ENCODE measurements around the gene OBSCN.
A peak's percentile ranks its signal among the peaks of the same experiment; 100 is the strongest.

OBSCN gene, protein sequence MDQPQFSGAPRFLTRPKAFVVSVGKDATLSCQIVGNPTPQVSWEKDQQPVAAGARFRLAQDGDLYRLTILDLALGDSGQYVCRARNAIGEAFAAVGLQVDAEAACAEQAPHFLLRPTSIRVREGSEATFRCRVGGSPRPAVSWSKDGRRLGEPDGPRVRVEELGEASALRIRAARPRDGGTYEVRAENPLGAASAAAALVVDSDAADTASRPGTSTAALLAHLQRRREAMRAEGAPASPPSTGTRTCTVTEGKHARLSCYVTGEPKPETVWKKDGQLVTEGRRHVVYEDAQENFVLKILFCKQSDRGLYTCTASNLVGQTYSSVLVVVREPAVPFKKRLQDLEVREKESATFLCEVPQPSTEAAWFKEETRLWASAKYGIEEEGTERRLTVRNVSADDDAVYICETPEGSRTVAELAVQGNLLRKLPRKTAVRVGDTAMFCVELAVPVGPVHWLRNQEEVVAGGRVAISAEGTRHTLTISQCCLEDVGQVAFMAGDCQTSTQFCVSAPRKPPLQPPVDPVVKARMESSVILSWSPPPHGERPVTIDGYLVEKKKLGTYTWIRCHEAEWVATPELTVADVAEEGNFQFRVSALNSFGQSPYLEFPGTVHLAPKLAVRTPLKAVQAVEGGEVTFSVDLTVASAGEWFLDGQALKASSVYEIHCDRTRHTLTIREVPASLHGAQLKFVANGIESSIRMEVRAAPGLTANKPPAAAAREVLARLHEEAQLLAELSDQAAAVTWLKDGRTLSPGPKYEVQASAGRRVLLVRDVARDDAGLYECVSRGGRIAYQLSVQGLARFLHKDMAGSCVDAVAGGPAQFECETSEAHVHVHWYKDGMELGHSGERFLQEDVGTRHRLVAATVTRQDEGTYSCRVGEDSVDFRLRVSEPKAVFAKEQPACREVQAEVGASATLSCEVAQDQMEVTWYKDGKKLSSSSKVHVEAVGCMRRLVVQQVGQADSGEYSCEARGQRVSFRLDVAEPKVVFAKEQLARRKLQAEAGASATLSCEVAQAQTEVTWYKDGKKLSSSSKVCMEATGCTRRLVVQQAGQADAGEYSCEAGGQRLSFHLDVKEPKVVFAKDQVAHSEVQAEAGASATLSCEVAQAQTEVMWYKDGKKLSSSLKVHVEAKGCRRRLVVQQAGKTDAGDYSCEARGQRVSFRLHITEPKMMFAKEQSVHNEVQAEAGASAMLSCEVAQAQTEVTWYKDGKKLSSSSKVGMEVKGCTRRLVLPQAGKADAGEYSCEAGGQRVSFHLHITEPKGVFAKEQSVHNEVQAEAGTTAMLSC (N-terminal part only)

DNA sequence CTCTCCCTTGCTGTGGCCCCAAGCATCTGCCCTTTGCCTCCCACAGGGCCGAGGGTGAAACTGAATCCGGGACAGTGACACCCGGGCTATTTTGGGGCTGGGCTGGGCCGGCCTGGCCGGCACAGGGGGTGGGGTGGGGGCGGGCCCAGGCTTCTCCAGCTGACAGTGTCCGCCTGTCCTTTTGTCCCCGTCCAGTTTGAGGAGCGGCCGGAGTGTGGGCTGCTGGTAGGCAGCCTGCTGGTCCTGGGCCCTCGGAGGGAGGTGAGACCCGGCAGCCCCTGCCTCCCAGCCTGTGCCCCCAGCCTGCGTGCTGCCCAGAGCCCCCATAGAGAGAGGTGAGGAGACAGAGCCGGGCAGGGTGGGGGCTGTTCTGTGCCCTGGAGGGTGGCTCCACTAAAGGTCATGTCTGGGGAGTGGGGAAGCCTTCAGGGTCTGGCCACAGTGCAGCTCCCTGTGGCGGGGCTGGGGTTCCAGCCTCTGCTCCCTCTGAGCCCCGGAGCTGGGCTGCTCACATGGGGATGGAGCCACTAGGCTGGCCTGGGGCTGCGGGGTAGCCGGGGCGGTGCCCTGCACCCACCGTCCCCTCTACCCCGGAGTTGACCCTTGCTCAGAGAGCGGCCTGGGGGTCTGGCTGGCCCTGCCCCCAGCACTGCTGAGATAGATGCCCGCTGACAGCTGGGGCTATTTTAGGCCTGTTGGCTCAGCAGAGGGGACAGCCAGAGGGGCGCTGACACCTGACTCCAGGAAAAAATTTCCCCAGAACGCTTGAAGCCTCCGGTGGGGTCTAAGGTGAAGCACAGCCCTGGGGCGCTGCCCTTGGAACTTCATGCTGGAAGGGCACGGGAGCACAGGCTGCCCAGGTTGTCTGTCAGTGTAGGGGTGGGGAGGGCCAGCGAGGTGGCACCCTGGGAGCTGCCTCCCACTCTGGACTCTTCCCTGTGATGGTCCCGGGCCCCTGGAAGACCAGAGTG, at the start of gene OBSCN:
TSS of gene OBSCN (plus strand) at position 194 of the 971 bp plus-strand sequence. CDS start 3,740 bp downstream, outside the sequence.
- no peak for DNase-seq (ENCODE audit: low read depth)

DNA sequence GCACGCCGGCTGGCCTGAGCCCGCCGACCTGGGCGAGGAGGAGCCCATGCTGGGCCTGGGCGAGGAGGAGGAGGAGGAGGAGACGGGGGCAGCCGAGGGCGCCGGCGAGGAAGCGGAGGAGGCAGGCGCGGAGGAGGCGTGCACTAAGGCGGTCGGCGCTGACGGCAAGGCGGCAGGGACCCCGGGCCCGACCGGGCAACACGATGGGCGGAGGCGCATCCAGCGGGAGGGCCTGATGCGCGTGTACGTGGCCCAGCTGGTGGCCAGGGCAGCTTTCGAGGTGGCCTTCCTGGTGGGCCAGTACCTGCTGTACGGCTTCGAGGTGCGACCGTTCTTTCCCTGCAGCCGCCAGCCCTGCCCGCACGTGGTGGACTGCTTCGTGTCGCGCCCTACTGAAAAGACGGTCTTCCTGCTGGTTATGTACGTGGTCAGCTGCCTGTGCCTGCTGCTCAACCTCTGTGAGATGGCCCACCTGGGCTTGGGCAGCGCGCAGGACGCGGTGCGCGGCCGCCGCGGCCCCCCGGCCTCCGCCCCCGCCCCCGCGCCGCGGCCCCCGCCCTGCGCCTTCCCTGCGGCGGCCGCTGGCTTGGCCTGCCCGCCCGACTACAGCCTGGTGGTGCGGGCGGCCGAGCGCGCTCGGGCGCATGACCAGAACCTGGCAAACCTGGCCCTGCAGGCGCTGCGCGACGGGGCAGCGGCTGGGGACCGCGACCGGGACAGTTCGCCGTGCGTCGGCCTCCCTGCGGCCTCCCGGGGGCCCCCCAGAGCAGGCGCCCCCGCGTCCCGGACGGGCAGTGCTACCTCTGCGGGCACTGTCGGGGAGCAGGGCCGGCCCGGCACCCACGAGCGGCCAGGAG, 49.5 kb upstream of the OBSCN start:
- DNase-seq (ENCODE audit: low read depth): no peak

DNA sequence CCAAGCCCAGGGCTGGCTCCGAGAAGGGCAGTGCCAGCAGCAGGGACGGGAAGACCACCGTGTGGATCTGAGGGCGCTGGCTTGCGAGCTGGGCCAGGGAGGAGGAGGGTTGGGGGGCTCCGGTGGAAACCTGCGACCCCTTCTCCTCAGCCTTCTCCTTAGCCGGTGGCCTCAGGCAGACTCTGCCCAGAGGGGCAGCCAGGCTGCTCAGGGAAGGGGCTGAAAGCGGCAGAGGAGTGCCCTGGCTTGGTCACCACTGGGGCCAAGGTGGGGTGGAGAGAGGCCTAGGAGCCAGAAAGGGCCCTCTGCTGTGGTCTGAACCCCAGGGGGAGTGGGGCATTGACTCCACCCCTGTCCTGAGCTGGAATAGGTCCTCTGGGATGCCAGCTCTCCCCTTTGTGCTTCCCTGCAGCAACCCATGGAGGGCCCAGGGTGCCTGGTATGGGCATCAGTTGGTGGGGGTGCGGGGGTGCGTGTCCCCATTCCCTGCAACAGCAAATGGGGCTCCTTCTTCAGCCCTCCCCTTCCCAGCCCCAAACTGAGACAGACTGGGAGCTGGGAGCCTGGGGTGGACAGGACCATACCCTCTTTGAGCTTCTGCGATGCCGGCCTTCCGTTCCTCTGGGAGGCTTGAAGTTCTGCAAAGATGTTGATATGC, 48.7 kb upstream of the OBSCN start:
- DNase-seq (ENCODE audit: low read depth): no peak

DNA sequence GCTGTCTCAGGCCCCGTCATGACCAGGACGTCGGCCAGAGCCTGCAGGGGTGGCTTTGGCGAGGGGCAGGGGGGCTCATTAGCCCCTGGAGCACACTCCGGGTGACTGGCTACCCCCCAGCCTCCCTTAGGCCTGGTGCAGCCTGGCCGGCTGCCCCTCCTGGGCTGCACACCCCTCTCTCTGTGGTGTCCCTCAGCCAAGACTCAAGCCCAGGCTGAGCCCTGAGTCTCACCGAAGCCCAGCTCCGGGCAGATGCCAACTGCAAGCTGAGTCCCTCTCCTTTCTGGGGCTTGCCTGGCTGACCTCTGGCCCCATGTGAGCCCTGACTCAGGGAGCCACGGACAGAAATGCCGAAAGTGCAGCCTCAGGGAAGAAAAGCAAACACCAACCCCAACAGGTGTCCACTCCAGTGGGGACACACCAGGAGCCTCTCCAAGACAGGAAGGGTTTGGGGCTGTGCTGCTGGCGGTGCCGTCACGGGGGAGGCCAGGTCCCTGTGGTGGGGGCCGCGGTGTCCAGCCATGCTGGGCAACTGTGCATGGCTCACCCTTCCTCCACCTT, 47.6 kb upstream of the OBSCN start:
- DNase-seq (ENCODE audit: low read depth): no peak

DNA sequence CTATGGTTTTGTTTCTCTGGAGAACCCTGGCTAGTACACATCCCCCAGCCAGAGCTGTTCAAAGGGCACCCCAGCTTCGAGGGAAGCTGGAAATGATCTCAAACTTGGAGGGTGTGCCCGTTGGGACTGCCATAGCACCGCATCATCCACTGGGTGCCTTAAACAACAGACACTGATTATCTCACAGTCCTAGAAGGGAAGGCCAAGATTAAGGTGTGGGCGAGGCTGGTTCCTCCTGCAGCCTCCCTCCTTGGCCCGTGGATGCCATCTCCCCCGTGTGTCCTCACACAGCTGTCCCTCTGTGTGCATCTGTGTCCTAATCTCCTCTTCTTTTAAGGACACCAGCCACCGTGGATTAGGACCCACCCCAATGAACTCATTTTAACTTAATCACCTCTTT, 46.5 kb upstream of the OBSCN start:
- DNase-seq (ENCODE audit: low read depth): no peak

DNA sequence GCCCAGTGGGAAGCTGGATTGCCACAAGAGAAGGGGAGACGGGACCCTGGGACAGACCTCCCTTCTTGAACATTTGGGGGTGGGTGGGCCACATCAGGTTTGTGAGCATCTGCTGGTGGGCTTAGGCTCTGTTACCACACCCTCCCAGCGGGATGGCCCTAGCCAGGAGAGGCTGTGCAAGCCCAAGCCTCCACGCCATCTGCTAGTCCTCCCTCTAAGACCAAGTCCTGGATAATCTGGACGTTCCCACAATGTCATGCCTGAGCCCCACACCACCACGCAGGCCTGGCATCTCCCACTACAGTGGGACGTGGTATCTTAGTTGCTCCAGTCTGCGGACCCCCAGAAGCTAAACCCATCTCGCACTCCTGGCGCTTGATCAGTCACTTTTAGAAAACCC, 46.0 kb upstream of the OBSCN start:
- no peak for DNase-seq (ENCODE audit: low read depth)

DNA sequence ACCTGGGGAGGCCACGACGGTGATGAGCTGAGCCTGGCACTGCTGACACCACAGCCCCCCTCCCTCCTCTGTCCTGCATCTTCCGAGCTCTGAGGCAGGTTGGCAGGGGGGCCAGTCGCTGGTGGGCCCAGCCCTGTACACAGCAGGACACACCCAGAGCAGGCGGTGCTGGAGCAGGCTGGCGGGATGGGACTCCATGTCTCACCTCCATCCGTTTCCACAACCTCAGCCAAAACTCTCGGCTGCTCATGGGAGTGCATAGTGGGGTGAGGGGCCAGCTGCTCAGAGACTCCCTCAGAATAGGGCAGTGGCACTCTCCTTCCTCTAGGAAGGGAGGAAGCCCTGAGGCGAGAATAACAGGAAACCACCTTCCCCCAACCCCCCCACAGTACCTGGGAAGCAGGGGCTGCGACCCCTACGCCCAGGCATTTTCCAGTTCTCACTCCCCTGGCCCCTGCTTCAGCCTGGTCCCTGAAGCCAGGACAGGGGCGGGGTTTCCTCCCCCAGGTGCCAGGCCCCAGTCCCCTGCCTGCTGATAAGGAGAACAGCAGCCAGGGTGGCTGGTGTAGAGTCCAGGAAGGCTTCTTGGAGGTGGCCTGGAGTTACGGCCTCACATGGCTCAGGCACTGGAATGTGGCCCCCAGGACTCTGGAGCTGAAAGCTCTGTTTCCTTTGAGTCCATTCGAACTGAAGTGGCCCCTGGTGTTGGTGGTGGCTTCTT, 45.4 kb upstream of the OBSCN start:
- DNase-seq (ENCODE audit: low read depth): no peak

DNA sequence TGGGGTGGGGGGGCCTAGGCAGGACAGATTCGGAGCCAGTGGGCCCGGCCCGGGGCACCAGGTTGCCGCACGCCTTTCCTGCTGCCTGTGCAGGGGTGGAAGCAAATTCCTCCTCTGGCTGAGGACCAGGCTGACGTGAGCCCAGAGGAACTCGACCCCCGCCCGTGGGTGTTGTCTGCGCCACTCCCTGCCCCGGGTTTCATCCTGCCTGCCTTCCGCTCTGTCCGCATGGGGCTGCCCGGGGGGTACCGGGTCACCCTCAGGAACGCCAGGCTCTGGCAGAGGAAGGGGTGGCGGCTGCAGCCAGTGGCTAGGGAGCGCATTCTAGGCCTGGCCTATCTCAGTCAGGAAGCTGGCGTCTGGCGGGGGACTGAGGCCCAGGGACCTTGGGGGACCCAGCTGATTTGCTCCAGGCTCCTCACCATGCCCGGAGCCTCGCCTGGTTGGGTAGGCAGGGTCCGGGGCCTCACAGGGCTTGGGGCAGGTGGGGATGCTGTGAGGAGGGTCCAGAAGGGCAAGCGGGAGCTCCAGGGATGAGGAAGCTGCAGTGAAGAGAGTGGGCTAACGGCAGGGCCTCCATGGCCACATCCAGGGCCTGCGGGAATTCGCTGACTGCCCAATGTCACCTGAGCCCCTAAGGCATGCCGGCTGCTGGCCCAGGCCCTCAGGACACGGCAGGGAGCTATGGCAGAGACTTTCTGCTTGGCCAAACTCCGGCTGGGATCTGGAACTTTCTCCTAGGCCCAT, 44.7 kb upstream of the OBSCN start:
- no peak for DNase-seq (ENCODE audit: low read depth)

DNA sequence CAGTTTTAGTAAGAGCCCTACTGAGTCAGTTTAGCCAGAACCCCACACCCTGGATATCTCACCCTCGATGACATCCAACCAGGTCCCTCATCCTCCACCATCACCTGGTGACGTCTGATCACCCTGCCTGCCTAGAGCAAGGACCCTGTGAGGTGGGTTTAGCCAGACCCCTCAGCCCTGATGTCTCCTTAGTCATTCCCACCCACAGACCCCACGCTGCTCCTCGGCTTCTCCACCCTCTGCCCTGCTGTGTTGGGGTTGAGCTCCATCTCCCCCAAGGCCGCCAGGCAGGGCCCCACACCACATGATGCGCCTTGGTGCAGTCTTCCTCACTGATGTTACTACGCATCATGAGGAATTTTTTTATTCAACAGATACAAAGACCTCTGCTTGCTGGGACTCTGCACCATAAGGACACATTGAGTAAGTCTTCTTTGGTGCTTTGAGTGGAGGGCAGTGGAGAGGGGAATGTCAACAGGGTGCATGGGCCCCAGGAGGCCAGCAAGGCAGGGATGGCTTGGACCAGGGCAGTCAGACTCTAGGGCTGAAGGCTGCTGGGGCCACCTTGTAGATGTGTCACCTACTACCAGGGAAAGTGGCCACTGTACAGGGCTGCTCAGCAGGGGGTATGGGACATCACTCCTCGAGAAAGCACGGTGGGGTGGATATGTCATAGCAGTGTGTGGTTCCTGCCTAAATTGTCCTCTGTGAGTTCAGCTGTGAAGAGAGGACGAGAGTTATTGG, 43.9 kb upstream of the OBSCN start:
- DNase-seq (ENCODE audit: low read depth): no peak

DNA sequence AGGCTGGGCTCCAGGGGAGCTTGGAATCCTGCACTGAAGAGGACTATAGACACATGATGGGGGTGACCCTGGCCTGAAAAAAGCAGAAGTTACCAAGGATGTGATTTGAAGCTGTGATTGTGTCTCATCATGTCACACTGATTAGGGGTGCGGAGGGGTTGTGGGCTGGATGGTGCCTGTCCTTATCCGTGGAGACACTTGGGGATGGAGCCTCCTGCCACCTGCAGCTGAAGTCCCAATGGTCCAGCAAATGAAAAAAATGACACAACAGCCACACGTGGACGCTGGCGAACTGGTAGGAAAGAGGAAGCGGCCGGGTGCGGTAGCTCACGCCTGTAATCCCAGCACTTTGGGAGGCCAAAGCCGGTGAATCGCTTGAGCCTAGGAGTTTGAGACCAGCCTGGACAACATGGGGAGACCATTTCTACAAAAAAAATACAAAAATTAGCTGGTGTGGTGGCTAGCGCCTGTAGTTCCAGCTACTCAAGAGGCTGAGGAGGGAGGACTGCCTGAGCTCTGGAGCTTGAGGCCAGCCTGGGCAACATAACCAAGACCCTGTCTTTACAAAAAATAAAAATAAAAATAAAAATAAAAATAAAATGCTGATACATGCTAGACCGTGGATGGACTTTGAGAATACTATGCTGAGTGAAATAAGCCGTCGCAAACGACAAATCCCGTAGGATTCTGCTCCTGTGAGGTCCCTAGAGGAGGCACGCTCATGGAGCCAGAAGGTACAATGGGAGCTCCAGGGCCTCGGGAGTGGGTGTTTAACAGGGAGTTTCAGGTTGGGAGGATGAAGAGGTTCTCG, 43.1 kb upstream of the OBSCN start:
- DNase-seq (ENCODE audit: low read depth): no peak

DNA sequence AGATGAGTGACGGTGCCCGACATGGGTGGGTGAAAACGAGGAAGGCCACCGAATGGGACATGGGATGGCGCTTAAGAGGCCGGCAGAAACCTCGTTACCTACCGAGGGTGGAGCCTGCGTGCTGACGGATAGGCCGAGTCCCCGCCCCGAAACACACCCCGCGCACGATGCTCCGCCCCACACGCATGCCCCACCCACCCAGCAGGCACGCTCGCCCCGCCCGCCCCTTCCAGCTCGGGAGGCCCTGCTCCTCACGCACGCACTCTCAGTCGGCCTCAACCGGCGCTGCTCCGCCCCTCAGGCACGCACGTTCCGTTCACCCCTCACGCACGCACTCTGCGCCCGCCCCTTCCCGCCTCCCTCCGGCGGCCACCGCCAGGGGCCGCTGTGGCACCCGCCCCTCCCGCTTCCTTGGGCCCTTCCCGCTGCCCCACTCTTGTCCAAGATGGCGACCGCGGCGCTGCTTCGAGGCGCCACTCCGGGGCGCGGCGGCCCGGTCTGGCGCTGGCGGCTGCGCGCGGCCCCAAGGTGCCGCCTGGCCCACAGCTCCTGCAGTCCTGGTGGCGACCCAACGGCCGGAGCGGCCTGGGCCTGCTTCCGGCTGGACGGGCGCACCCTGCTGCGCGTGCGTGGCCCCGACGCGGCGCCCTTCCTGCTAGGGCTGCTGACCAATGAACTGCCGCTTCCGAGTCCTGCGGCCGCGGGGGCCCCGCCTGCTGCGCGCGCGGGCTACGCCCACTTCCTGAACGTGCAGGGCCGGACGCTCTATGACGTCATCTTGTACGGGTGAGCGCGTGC, 42.3 kb upstream of the OBSCN start, which contains the start of gene IBA57:
TSS of gene IBA57 (plus strand) at position 433 of the 798 bp plus-strand sequence. CDS start at position 446, 13 bp downstream.
- DNase-seq (ENCODE audit: low read depth): peak; percentile 99

DNA sequence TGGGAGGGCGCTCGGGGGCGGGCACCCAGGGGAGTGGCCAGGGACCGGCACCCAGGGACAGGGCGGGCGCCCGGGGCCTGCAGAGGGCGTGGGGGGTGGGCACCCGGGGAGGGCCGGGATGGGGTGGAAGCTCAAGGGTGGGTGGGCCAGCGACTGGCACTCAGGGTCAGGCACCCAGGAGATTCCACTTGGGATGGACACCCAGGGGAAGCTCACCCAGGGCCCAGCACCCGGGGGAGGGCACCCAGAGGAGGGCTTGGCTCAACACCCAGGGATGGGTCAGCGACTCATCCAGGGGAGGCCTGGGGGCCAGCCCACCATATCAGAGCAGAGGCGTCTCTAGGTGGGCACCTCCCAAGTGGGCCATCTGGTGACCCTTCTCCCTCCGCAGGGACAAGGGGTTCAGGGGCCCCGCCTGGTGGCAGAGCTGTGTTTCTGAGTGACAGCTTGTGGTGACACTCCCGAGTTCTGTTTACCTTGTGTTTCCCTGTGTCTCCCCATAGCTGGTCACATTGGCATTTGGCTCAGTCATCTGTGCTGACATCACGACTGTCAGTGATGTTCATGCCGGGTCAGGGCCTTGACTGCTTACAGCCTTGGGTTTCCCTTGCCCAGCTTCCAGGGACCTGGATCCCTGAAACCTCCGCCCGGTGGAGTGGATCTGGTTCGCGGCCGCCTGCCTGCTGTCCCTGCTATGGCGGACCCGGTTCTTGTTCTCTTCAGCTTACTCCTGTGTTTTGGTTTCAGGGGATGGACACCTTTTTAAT, 41.5 kb upstream of the OBSCN start:
- DNase-seq (ENCODE audit: low read depth): peak; percentile 36

DNA sequence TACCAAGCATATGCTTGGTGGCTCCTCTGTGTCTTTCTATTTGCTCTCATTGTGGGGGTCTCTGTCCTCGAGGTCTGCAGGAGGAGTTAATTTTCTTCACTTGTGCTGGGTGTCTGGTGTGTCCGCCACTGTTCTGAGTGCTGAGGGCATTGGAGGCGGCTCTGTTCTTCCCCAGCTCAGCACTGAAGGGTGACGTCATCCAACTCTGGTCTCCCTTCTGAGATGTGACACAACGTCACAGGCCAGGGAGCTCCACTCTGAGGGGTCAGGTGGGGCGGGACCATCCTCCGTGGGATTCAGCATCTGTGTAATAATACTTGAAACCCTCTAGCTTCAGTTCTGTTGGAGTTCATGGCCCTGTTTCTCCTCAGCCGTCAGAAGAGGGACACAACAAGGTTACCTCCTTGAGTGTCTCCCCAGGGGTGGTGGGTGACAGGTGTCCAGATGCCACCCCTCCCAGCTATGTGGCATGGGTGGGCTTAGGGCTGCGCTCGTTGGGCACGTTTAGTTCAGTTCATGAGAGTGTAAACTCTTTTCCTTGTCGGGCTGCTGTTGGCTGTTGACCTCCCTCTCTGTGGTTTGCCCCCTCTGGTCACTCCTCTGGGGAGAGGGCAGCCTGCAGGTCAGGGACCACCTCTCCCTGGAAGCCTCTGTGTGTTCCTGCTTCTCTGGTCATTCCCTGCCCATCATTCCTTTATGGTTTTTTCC, 39.1 kb upstream of the OBSCN start:
- DNase-seq (ENCODE audit: low read depth): no peak

DNA sequence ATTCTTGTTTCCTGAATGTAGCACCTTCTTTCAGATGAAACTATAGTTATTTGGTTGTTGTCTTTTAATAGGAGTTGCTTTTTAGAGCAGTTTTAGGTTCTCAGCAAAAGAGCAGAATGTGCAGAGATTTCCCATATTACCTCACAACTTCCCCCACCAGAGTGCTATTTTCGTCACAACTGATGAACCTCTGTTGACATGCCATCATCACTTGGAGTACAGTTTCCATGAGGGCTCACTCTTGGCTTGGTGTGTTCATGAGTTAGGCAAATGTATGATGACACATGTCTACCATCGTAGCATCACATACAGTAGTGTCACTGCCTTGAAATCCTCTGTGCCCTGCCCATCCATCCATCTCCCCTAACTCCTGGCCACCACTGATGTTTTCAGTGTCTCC, 38.5 kb upstream of the OBSCN start:
- no peak for DNase-seq (ENCODE audit: low read depth)

Data from activated gamma-delta T cell treated with anti-CD3 and anti-CD28 coated beads, Interleukin-2, amount 50 U/mL, for 16 hours (primary cell).